Kidney epithelial cell (primary cell): Measurements from ENCODE around the gene ANKRD23. TPM values are rescaled to one million over a fixed set of nuclear protein-coding genes. Genes with fewer than 3 reads are reported as not detected.

Source experiments
- DNase-seq: peaks from one replicate; pipeline ENCODE4 v3.0.0-alpha.2; 2010; ENCODE audit warnings: low read depth
- H3K27me3 ChIP-seq: 2 replicates; pipeline ENCODE4 v1.6.0; 2011; ENCODE audit warnings: low read length; ENCODE audit not compliant: control insufficient read depth, insufficient read depth
- H3K36me3 ChIP-seq: 2 replicates; pipeline ENCODE4 v1.5.1; 2011; ENCODE audit warnings: low read length; ENCODE audit not compliant: control insufficient read depth, insufficient read depth
- H3K4me3 ChIP-seq: 2 replicates; pipeline ENCODE4 v1.5.1; 2011; ENCODE audit warnings: low read depth, mild to moderate bottlenecking, control low read depth, low read length
- total RNA-seq: library from RNA; depleted of rRNA; stranded (reverse); fragments of >200 nt; gene quantifications from 2 replicates; pipeline ENCODE4 v1.2.3, GENCODE V29; 2015
- TF ChIP-seq, protein P1 (sequence below): IDR thresholded peaks from 2 replicates; pipeline ENCODE4 v1.5.1; 2011; ENCODE audit warnings: mild to moderate bottlenecking, moderate library complexity, low read length, control low read depth, inconsistent platforms; ENCODE audit not compliant: insufficient read depth, poor library complexity, severe bottlenecking

Gene ANKRD23
- total RNA-seq, 1 donor from 2014 or later: 2.1 TPM

GRCh38 chr2:96869822-96870625, 26.2 kb upstream of the ANKRD23 start, which contains the start of gene SEMA4C:
Gene SEMA4C, minus strand, starts transcription at chr2:96870080. Its CDS starts 2,194 bp downstream, at chr2:96867886.
- Histone ChIP-seq H3K36me3 (no peaks in the 10 kb centered on the region), H3K4me3 (peak within 1 kb of the TSS; percentile 94), H3K27me3 (no peaks in the 10 kb centered on the region)
- TF ChIP-seq, protein P1, sequence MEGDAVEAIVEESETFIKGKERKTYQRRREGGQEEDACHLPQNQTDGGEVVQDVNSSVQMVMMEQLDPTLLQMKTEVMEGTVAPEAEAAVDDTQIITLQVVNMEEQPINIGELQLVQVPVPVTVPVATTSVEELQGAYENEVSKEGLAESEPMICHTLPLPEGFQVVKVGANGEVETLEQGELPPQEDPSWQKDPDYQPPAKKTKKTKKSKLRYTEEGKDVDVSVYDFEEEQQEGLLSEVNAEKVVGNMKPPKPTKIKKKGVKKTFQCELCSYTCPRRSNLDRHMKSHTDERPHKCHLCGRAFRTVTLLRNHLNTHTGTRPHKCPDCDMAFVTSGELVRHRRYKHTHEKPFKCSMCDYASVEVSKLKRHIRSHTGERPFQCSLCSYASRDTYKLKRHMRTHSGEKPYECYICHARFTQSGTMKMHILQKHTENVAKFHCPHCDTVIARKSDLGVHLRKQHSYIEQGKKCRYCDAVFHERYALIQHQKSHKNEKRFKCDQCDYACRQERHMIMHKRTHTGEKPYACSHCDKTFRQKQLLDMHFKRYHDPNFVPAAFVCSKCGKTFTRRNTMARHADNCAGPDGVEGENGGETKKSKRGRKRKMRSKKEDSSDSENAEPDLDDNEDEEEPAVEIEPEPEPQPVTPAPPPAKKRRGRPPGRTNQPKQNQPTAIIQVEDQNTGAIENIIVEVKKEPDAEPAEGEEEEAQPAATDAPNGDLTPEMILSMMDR: no peak
- no peak for DNase-seq

GRCh38 chr2:96869281-96869821, 25.5 kb upstream of the ANKRD23 start:
- DNase-seq: no peak
- H3K4me3 ChIP-seq: peak overlapping the region; percentile 94
- TF ChIP-seq, protein P1: no peak
- H3K27me3 ChIP-seq: no peaks in the 10 kb centered on the region
- peaks cover under 1% of the 10 kb centered on the region for H3K36me3 ChIP-seq

GRCh38 chr2:96868555-96869280, 24.9 kb upstream of the ANKRD23 start:
- Histone ChIP-seq H3K27me3 (no peaks in the 10 kb centered on the region), H3K36me3 (peaks cover 4% of the 10 kb centered on the region), H3K4me3 (peak overlapping the region; percentile 94)
- TF ChIP-seq, protein P1: peak; percentile 36
- DNase-seq: peak; percentile 52

- DNase-seq: no peak
- peaks cover 4% of the 10 kb centered on the region for H3K36me3 ChIP-seq
- TF ChIP-seq, protein P1: no peak
- H3K27me3 ChIP-seq: no peaks in the 10 kb centered on the region
- peak overlapping the region; percentile 94 for H3K4me3 ChIP-seq
These were observed 24.1 kb upstream of the ANKRD23 start for GRCh38 chr2:96867756-96868554.

DNA sequence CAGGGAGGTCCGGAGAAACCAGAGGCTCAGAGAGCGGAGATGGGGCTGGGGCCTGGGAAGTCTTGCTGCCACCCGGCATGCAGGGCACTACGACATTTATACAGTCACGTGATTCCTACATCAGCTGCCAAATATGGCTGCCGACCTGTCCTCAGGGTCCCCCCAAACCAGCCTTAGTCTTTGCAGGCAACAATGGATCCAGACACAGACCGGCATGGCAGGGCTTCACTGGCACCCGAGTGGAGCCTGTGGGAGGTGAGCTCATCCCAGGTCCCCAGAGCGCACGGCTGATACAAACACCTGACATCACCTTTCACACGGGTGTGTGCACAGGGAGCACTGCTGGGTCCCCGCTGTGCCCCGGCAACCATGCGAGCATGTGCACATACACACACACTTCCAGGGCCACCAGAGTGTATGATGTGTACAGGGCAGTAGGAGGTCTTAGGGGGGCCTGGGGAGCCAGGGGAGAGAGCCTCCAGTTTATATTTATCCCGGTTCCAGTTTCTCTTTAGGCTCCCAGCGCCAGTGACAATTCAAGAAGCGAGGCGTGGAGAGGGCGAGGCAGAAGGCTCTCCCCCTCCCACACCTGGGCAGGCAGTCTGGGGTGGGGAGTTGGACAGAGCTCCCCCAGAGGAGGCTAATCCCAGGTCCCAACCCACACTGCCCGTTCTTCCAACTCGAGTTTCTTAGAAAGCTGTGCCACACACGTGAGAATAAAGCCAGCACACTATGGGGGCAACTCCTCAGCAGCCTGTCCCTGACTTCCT, 23.4 kb upstream of the ANKRD23 start:
- DNase-seq: no peak
- Histone ChIP-seq H3K27me3 (no peaks in the 10 kb centered on the region), H3K36me3 (peaks cover 4% of the 10 kb centered on the region), H3K4me3 (peak overlapping the region; percentile 94)
- TF ChIP-seq, protein P1: no peak
